T-helper 2 cell treated with Interferon-gamma antibody and Interleukin-4, amounts not matched to agents 5 μg/mL and 100 μg/mL, for 36 hours (primary cell): Measurements from ENCODE around the gene FLACC1.

Experiments used
- DNase-seq: peaks from one replicate; pipeline ENCODE4 v3.0.0; 2021; ENCODE audit warnings: low spot score
- H3K27ac Mint-ChIP-seq: one replicate; pipeline ENCODE4 v1.8.0; 2021; ENCODE audit warnings: mild to moderate bottlenecking, mixed read lengths
- H3K27me3 Mint-ChIP-seq: one replicate; pipeline ENCODE4 v1.8.0; 2021; ENCODE audit warnings: low read depth, mixed read lengths
- H3K36me3 Mint-ChIP-seq: one replicate; pipeline ENCODE4 v1.8.0; 2021; ENCODE audit warnings: low read depth, mixed read lengths
- H3K4me1 Mint-ChIP-seq: one replicate; pipeline ENCODE4 v1.8.0; 2021; ENCODE audit warnings: low read depth, mixed read lengths
- H3K4me3 Mint-ChIP-seq: one replicate; pipeline ENCODE4 v1.8.0; 2022; ENCODE audit warnings: mild to moderate bottlenecking, moderate library complexity, mixed read lengths
- H3K9me3 Mint-ChIP-seq: one replicate; pipeline ENCODE4 v1.8.0; 2021; ENCODE audit warnings: mixed read lengths

The FLACC1 gene

GRCh38 chr2:201279079-201279478, 78.1 kb downstream of the FLACC1 start:
- Mint-ChIP-seq H3K27ac (peak overlapping the region; percentile 24), H3K9me3 (peaks cover 5% of the 10 kb centered on the region), H3K4me3 (no peak overlapping the region), H3K36me3 (peaks cover 60% of the 10 kb centered on the region), H3K27me3 (no peaks in the 10 kb centered on the region), H3K4me1 (peaks cover 15% of the 10 kb centered on the region)
- no peak for DNase-seq

GRCh38 chr2:201276511-201276910, 80.6 kb downstream of the FLACC1 start:
- Mint-ChIP-seq H3K4me1 (peaks cover 31% of the 10 kb centered on the region), H3K27ac (no peak overlapping the region), H3K9me3 (peaks cover 5% of the 10 kb centered on the region), H3K27me3 (no peaks in the 10 kb centered on the region), H3K36me3 (peaks cover 79% of the 10 kb centered on the region), H3K4me3 (no peak overlapping the region)
- DNase-seq = no peak

- peaks cover 37% of the 10 kb centered on the region for H3K4me1 Mint-ChIP-seq
- H3K36me3 Mint-ChIP-seq = peaks cover 82% of the 10 kb centered on the region
- DNase-seq = no peak
- H3K4me3 Mint-ChIP-seq = no peak overlapping the region
- H3K9me3 Mint-ChIP-seq = peaks cover 5% of the 10 kb centered on the region
- no peaks in the 10 kb centered on the region for H3K27me3 Mint-ChIP-seq
- H3K27ac Mint-ChIP-seq = no peak overlapping the region
These were observed 81.2 kb downstream of the FLACC1 start for GRCh38 chr2:201275990-201276389.

- peaks cover 41% of the 10 kb centered on the region for H3K4me1 Mint-ChIP-seq
- no peak overlapping the region for H3K27ac Mint-ChIP-seq
- no peak overlapping the region for H3K4me3 Mint-ChIP-seq
- no peaks in the 10 kb centered on the region for H3K9me3 Mint-ChIP-seq
- DNase-seq = no peak
- H3K27me3 Mint-ChIP-seq = no peaks in the 10 kb centered on the region
- peaks cover 80% of the 10 kb centered on the region for H3K36me3 Mint-ChIP-seq
These were observed 82.1 kb downstream of the FLACC1 start for GRCh38 chr2:201275069-201275468.

GRCh38 chr2:201273330-201273983, 83.7 kb downstream of the FLACC1 start:
- no peaks in the 10 kb centered on the region for H3K27me3 Mint-ChIP-seq
- peak overlapping the region; percentile 45 for H3K27ac Mint-ChIP-seq
- no peaks in the 10 kb centered on the region for H3K9me3 Mint-ChIP-seq
- peak overlapping the region; percentile 15 for H3K4me3 Mint-ChIP-seq
- H3K36me3 Mint-ChIP-seq = peaks cover 81% of the 10 kb centered on the region
- DNase-seq = no peak
- peaks cover 46% of the 10 kb centered on the region for H3K4me1 Mint-ChIP-seq

- peak overlapping the region; percentile 24 for H3K27ac Mint-ChIP-seq
- H3K4me1 Mint-ChIP-seq = peaks cover 52% of the 10 kb centered on the region
These were observed 85.2 kb downstream of the FLACC1 start for GRCh38 chr2:201271917-201272316.

GRCh38 chr2:201270293-201271001, 86.7 kb downstream of the FLACC1 start:
- Mint-ChIP-seq H3K36me3 (peaks cover 81% of the 10 kb centered on the region), H3K4me3 (no peak overlapping the region), H3K4me1 (peaks cover 65% of the 10 kb centered on the region)

More at GRCh38 chr2:201271917-201272316, 85.2 kb downstream of the FLACC1 start:
- Mint-ChIP-seq H3K27me3 (no peaks in the 10 kb centered on the region), H3K36me3 (peaks cover 82% of the 10 kb centered on the region), H3K9me3 (no peaks in the 10 kb centered on the region), H3K4me3 (no peak overlapping the region)
- no peak for DNase-seq

GRCh38 chr2:201269764-201270163, 87.4 kb downstream of the FLACC1 start:
- no peaks in the 10 kb centered on the region for H3K9me3 Mint-ChIP-seq
- peaks cover 67% of the 10 kb centered on the region for H3K4me1 Mint-ChIP-seq
- peaks cover 77% of the 10 kb centered on the region for H3K36me3 Mint-ChIP-seq
- no peaks in the 10 kb centered on the region for H3K27me3 Mint-ChIP-seq
- no peak overlapping the region for H3K27ac Mint-ChIP-seq
- no peak overlapping the region for H3K4me3 Mint-ChIP-seq
- no peak for DNase-seq

More at GRCh38 chr2:201270293-201271001, 86.7 kb downstream of the FLACC1 start:
- Mint-ChIP-seq H3K27ac (peak overlapping the region; percentile 41), H3K27me3 (no peaks in the 10 kb centered on the region), H3K9me3 (no peaks in the 10 kb centered on the region)
- no peak for DNase-seq

GRCh38 chr2:201267278-201268030, 89.7 kb downstream of the FLACC1 start:
- Mint-ChIP-seq H3K27me3 (no peaks in the 10 kb centered on the region), H3K4me1 (peaks cover 75% of the 10 kb centered on the region), H3K4me3 (no peak overlapping the region), H3K27ac (no peak overlapping the region), H3K36me3 (peaks cover 61% of the 10 kb centered on the region), H3K9me3 (no peaks in the 10 kb centered on the region)
- DNase-seq = no peak

GRCh38 chr2:201266629-201267028, 90.5 kb downstream of the FLACC1 start:
- Mint-ChIP-seq H3K4me3 (no peak overlapping the region), H3K36me3 (peaks cover 61% of the 10 kb centered on the region), H3K27ac (peak overlapping the region; percentile 31), H3K27me3 (no peaks in the 10 kb centered on the region), H3K4me1 (peaks cover 73% of the 10 kb centered on the region), H3K9me3 (no peaks in the 10 kb centered on the region)
- no peak for DNase-seq

GRCh38 chr2:201264472-201265173, 92.5 kb downstream of the FLACC1 start:
- Mint-ChIP-seq H3K27ac (peak overlapping the region; percentile 76), H3K36me3 (peaks cover 54% of the 10 kb centered on the region), H3K4me1 (peaks cover 66% of the 10 kb centered on the region), H3K27me3 (no peaks in the 10 kb centered on the region), H3K4me3 (peak overlapping the region; percentile 80), H3K9me3 (no peaks in the 10 kb centered on the region)
- DNase-seq = no peak

- Mint-ChIP-seq H3K4me3 (peak overlapping the region; percentile 80), H3K27me3 (no peaks in the 10 kb centered on the region), H3K27ac (peak overlapping the region; percentile 76), H3K4me1 (peaks cover 63% of the 10 kb centered on the region), H3K36me3 (peaks cover 47% of the 10 kb centered on the region), H3K9me3 (no peaks in the 10 kb centered on the region)
- no peak for DNase-seq
These were observed 93.4 kb downstream of the FLACC1 start for GRCh38 chr2:201263779-201264178.

GRCh38 chr2:201262718-201263117, 94.4 kb downstream of the FLACC1 start:
- Mint-ChIP-seq H3K9me3 (no peaks in the 10 kb centered on the region), H3K36me3 (peaks cover 43% of the 10 kb centered on the region), H3K27ac (peak overlapping the region; percentile 85), H3K4me1 (peaks cover 67% of the 10 kb centered on the region), H3K4me3 (peak overlapping the region; percentile 80), H3K27me3 (no peaks in the 10 kb centered on the region)
- DNase-seq = peak; percentile 36
